ENCODE data around the gene GFRA4.

GFRA4 gene

GRCh38 chr20:3653921-3654320, 9.3 kb downstream of the GFRA4 start:
- DNase-seq (ENCODE audit: low read depth, low spot score): no peak

DNA sequence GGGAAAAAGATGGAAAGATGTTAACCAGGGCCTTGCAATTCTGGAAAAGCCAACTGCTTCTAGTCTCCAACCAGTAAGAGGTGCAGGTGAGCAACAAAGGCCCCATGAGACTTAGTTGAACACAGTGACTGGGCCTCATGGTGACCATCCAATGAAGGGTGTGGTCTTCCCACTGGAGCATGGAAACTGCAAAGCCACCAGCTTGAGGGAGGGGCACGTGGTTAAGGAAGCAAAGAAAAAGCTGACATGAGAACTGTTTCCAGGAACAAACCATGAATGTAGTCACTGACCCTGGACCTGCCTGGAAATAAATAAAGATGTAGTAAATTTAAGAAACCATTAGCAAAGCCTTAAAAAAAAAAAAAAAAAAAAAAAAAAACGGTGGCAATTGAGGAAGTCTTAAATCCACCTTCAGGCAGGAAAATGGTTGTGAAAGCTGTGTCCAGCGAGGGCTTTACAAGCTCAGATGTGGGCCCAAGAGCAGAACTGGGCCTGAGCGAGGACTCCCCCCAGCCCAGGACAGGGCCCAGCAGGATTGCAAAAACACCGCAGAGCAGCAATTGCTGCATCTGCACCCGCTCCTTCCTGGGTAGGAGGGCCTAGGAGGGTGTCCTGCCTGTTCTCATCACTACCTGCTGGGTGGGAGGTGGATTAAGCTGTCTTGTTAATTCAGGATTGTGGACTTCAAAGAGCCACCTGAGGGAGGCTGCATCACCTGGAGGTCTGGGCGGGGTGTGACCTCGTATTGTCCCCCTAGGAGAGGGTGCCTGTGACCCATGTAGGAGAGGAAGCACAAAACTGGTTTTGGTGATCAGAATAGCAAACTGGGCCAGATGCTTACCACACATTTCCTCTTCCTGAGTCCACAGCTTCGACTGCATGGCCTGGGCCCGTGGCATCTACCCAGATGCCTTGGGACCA, 10.3 kb downstream of the GFRA4 start:
- DNase-seq (ENCODE audit: low read depth, low spot score): no peak

DNA sequence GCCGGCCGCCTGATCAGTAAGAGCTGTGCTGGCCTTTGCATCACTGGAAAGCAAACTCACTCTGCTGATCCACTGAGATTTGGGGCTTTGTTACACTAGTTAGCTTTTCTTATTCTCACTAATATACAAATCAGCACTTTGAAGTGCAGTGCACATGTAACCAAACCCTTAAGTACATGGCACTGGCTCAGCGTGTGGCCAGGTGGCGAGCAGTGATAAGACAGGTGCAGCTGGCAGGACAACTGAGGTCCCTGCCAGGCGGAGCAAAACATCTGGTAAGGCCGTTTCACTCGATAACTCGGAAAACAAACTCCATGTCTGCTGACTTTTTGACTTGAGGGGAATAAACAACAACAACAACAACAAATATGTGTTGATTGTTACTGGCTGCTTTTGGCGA, 11.0 kb downstream of the GFRA4 start:
- DNase-seq (ENCODE audit: low read depth, low spot score): no peak

DNA sequence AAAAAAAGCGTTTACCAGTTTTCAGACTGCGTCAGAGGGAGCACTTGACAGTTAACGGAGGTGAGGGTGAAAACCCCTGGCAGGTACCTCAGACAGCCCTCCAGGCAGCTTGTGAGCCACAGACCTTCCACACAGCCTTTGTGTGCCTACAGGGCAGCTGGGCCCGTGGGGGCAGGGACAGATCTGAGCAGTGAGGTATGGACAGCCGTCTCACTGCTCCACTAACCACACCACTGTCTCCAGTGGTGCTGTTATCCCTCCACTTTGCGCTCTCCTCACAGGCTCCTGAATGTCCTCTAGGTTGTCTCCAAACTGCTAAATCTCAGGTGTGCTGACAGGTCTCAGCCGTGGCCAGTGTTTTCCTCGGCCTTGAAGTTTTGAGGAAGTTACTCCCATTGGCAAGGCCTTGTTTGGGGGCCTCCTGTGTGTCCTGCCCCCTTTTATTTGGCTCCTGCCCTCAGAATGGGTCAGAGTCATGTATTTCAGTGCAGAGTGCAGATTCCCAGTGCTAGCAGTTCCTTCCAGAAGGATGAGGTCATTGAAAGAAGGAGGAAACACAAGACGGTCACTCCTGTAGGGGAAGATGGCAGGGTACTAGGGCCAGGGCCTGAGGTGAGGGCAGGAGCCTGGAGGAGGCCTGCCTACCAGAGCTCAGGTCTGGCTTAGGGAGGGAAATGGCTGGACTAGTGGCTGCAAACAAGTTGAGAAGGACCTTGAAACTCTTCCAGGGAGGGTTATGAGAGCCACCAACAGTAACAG, 11.8 kb downstream of the GFRA4 start:
- DNase-seq (ENCODE audit: low read depth, low spot score): no peak

- DNase-seq (ENCODE audit: low read depth, low spot score): no peak
These were observed 14.2 kb downstream of the GFRA4 start for GRCh38 chr20:3648951-3649350.

GRCh38 chr20:3647473-3647872, 15.7 kb downstream of the GFRA4 start:
- no peak for DNase-seq (ENCODE audit: low read depth, low spot score)

- DNase-seq (ENCODE audit: low read depth, low spot score): no peak
These were observed 16.5 kb downstream of the GFRA4 start for GRCh38 chr20:3646651-3647050.

DNA sequence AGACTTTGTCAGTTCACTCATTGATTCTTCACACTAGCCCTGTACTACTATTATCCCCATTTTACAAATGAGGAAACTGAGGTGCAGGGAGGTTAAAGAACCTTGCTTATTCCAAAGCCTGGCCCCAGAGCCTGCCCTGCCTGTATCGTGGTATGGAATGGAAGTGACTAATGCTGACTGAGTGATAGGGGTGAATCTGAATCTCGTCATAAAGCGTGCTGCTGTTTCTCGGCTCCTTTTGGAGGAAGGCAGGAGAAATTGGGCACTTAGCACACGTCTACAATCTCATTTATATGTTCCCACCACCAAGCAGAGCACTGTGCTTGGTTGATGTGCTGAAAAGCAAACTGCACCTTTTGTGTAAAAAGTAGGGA, 17.1 kb downstream of the GFRA4 start:
- DNase-seq (ENCODE audit: low read depth, low spot score): no peak

- no peak for DNase-seq (ENCODE audit: low read depth, low spot score)
These were observed 17.7 kb downstream of the GFRA4 start for GRCh38 chr20:3645309-3646066.

GRCh38 chr20:3640259-3640658, 22.9 kb downstream of the GFRA4 start:
- DNase-seq (ENCODE audit: low read depth, low spot score): no peak

DNA sequence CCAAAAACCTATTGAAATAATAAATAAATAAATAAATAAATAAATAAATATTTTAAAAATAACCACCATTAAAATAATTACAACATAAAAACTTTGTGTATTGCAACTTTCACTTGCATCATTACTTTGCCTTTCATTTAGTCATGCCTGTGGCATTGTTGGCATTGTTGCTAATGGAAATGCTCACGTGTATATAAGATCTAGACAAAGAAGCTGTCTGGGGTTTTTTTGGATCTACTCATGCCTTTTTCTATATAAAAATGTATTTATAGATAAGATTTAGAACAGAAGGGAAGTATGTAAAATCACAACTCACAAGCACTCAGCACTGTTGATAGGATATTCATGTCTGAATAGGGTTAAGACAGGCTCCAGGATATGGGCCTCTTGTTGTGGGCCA, 27.9 kb downstream of the GFRA4 start:
- no peak for DNase-seq (ENCODE audit: low read depth, low spot score)

DNA sequence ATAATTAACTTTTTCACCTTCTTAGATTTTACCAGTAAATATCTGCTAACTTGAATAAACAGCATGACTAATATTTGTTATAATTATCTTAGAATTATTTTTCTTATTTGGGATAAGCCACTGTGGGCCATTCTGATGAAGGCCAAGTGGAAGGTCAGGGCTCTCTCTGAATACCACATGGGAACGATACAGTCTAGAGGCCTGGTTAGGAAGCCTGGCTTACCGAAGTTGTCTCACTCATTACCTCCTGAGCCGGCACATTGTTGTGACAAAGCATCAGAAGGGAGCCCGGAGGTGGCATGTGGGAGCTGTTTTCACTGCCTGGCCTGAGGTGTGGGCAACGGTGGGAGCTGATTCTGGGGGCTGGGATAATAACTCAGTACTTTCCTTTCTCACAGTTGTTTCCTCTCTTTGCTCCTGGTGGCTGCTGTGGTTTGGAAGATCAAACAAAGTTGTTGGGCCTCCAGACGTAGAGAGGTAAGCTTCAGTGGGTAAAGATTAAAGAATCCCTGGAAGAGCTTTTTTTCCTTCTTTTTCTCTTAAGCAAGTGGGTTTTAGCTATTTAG, 29.2 kb downstream of the GFRA4 start:
- no peak for DNase-seq (ENCODE audit: low read depth, low spot score)

- no peak for DNase-seq (ENCODE audit: low read depth, low spot score)
These were observed 30.7 kb downstream of the GFRA4 start for GRCh38 chr20:3632311-3633004.

- no peak for DNase-seq (ENCODE audit: low read depth, low spot score)
These were observed 31.7 kb downstream of the GFRA4 start for GRCh38 chr20:3631534-3631933.

- no peak for DNase-seq (ENCODE audit: low read depth, low spot score)
These were observed 32.8 kb downstream of the GFRA4 start for GRCh38 chr20:3630429-3630828.

GRCh38 chr20:3629893-3630292, 33.3 kb downstream of the GFRA4 start:
- DNase-seq (ENCODE audit: low read depth, low spot score): no peak

DNA sequence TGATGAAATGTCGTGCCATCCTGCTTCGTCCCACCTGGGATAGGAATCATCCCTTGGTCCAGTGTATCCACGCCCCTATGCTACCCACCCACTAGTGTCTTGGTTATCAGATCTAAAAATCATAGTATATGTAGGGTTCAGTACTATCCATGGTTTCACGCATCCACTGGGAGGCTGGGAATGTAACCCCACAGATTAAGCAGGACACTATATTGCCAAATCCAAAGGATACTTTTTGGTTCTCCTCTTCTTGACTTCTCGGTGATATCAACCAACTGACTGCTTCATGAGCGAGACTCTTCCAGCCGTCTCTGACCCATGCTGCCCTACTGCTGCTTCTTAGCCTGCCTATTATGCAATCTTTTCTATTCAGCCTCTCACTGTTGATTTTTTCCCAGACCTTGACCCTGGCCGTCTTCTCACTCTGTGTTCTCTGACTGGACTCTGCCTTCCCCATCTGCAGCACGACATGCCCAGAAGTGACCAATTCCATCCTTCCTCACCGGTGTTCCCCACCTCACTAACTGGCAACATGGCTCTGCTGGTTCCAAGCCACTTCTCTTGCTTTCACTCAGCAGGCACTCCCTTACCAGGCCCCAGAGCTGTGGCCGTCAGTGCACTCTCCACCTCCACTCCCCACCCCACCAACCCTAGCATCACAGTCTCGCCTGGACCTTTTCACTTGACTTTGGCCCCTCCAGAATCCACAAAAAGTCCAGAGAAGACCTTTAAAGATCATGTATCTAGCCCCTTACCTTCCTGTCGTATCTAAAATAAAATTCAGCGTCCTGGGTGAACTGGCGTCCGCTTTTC, 34.5 kb downstream of the GFRA4 start:
- DNase-seq (ENCODE audit: low read depth, low spot score): no peak

GRCh38 chr20:3627476-3627875, 35.7 kb downstream of the GFRA4 start:
- no peak for DNase-seq (ENCODE audit: low read depth, low spot score)

DNA sequence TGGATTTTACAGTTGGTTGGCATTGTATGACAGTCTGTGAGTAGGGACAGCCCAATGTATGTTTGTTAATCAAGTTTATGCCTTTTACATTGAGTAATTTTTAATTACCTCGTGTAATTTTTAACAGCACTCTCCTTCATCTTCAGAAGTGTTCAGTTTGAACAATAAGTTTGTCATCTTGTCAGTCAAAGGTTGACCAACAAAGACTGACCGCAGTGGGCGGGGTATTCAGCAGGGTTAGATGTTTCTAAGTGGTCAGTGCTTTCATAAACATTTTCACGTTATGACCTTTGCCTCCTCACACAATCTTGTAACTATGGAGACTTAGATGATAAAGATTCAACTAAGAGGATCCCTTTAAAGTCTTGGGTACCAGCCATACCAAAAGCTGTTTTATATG, 40.8 kb downstream of the GFRA4 start:
- DNase-seq (ENCODE audit: low read depth, low spot score): no peak

- no peak for DNase-seq (ENCODE audit: low read depth, low spot score)
These were observed 42.1 kb downstream of the GFRA4 start for GRCh38 chr20:3621111-3621510.
